CD8-positive, alpha-beta memory T cell (primary cell): ENCODE data around the gene CCDC187. TPM values are rescaled to one million over a fixed set of nuclear protein-coding genes. Genes with fewer than 3 reads are reported as not detected.

ENCODE experiments used
- CTCF ChIA-PET: fragments of 350-600 bp; sonication (Branson Sonifier 250); formaldehyde crosslinking; loops from one replicate; lab custom pipeline; 2021; ENCODE audit warnings: antibody characterized with exemption; lab: Charles Lee
- POLR2A ChIA-PET: fragments of 350-600 bp; sonication (Branson Sonifier 250); formaldehyde crosslinking; loops from one replicate; lab custom pipeline; 2021; ENCODE audit warnings: antibody characterized with exemption; lab: Charles Lee
- DNase-seq, 5 donors: peaks; one replicate each; pipeline versions ENCODE4 v3.0.0 to v3.0.0-alpha.2; 2020 to 2022; ENCODE audit warnings: mixed read lengths in 1 of 5
- H3K27ac ChIP-seq: one replicate; pipeline ENCODE4 v1.7.0; 2013; ENCODE audit warnings: low read depth, mild to moderate bottlenecking, low read length, moderate library complexity
- H3K27me3 ChIP-seq: 2 replicates; pipeline ENCODE4 v1.7.0; 2013; ENCODE audit warnings: low read length, mild to moderate bottlenecking; ENCODE audit not compliant: insufficient read depth, poor library complexity, severe bottlenecking
- H3K36me3 ChIP-seq: 2 replicates; pipeline ENCODE4 v1.7.0; 2013; ENCODE audit warnings: mild to moderate bottlenecking, low read length, moderate library complexity; ENCODE audit not compliant: insufficient read depth
- H3K4me1 ChIP-seq: 2 replicates; pipeline ENCODE4 v1.7.0; 2013; ENCODE audit warnings: mild to moderate bottlenecking, low read length, moderate library complexity; ENCODE audit not compliant: insufficient read depth
- H3K4me3 ChIP-seq: 2 replicates; pipeline ENCODE4 v1.7.0; 2013; ENCODE audit warnings: mild to moderate bottlenecking, low read length
- H3K9me3 ChIP-seq: 2 replicates; pipeline ENCODE4 v1.7.0; 2013; ENCODE audit warnings: mild to moderate bottlenecking, low read length
- H3K27ac Mint-ChIP-seq, 8 donors: one replicate each; pipeline ENCODE4 v1.8.0; 2020 to 2021; ENCODE audit warnings: mixed read lengths in 8 of 8, mild to moderate bottlenecking in 6 of 8, inconsistent platforms in 3 of 8, moderate library complexity in 3 of 8
- H3K27me3 Mint-ChIP-seq, 2 donors: one replicate each; pipeline ENCODE4 v1.8.0; 2020 to 2021; ENCODE audit warnings: mixed read lengths in 2 of 2, mild to moderate bottlenecking in 1 of 2, moderate library complexity in 1 of 2
- H3K36me3 Mint-ChIP-seq, 3 donors: one replicate each; pipeline ENCODE4 v1.8.0; 2020 to 2021; ENCODE audit warnings: mixed read lengths in 3 of 3, inconsistent platforms in 1 of 3, mild to moderate bottlenecking in 1 of 3
- H3K4me1 Mint-ChIP-seq, 3 donors: one replicate each; pipeline ENCODE4 v1.8.0; 2020 to 2021; ENCODE audit warnings: mixed read lengths in 3 of 3, inconsistent platforms in 1 of 3, mild to moderate bottlenecking in 1 of 3
- H3K4me3 Mint-ChIP-seq, 7 donors: one replicate each; pipeline ENCODE4 v1.8.0; 2020 to 2021; ENCODE audit warnings: mixed read lengths in 7 of 7, mild to moderate bottlenecking in 6 of 7, moderate library complexity in 4 of 7, inconsistent platforms in 2 of 7
- H3K9me3 Mint-ChIP-seq, 5 donors: one replicate each; pipeline ENCODE4 v1.8.0; 2020 to 2022; ENCODE audit warnings: mixed read lengths in 5 of 5, mild to moderate bottlenecking in 3 of 5, moderate library complexity in 2 of 5, inconsistent platforms in 1 of 5
- polyA plus RNA-seq: library from polyadenylated mRNA; unstranded; fragments of 300-500 nt; fragmentation: Illumina TruSeq; gene quantifications from one replicate; pipeline ENCODE4 v1.2.3, GENCODE V29; 2021
- total RNA-seq, 2 experiments: library from RNA; stranded (reverse); gene quantifications; one replicate each; pipeline ENCODE4 v1.2.3, GENCODE V29; 2021

Gene CCDC187
- total and polyA plus RNA-seq, 3 experiments from 2014 or later: not detected

DNA sequence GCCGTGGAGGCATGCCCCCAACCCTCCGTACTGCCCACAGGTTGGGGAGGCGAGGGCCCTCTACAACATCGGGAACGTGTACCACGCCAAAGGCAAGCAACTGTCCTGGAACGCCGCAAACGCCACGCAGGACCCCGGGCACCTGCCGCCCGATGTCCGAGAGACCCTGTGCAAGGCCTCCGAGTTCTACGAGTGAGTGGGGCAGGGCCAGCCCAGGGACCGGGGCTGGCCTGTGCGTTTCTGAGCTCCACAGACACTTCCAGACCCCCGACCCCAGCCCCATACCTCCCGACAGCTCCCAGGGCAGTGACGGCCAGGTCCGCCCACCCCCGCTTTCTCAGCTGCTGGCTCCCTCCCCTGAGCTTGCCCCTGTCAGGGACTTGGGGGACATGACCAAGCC is 33.0 kb upstream of the CCDC187 start:
- Histone ChIP-seq H3K36me3 (no peaks in the 10 kb centered on the region), H3K27me3 (no peaks in the 10 kb centered on the region), H3K4me3 (no peak overlapping the region), H3K27ac (no peak overlapping the region), H3K9me3 (no peaks in the 10 kb centered on the region), H3K4me1 (no peaks in the 10 kb centered on the region)
- ChIA-PET CTCF (interaction anchor here (1.5 kb wide), 1 partner anchor 25 kb away, joined by 3 read pairs; no protein-coding TSS in a partner anchor), POLR2A (no interaction called here)
- Mint-ChIP-seq H3K27me3 (no peaks in the 10 kb centered on the region), H3K4me1 (no peaks in the 10 kb centered on the region), H3K4me3 (no peak overlapping the region), H3K27ac (no peak overlapping the region), H3K9me3 (no peaks in the 10 kb centered on the region), H3K36me3 (no peaks in the 10 kb centered on the region)
- no peak for DNase-seq

DNA sequence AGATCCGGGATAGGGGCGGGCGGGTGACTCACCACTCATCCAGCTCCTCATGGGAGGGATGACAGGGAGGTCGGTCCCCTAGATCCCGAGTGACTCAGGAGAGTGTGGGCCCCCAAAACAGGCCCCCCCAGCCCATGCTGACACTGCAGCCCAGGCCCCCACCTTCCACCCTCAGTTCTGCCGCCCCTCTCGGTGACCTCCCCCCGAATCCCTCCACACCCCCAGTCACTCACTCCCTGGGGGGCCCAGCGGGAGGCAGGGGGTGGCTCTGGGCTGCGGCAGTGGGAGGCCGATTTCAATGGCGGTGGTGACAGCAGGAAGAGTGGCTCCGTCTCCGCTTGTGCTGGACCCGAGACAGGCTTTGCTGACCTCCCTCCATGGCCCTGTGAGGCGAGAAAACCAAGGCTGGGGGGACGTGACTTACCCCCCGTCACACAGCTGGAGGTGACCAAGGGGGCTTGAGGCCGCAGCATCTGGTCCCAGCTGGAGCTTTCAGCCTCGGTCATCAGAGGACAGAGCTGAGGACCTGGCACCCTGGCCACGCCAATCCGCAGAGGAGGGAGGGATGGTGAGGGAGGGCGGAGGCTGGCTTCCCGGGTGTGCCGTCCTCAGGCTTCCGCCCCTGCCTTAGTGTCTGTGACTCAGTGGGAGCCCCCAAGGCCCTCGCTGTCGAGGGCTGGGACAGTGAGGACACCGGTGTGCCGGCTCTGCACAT is 32.4 kb upstream of the CCDC187 start:
- no peak overlapping the region for H3K27ac ChIP-seq
- CTCF ChIA-PET: no interaction called here
- no peaks in the 10 kb centered on the region for H3K4me1 ChIP-seq
- no peaks in the 10 kb centered on the region for H3K9me3 ChIP-seq
- DNase-seq: no peak
- H3K4me3 ChIP-seq: no peak overlapping the region
- H3K36me3 ChIP-seq: no peaks in the 10 kb centered on the region
- no peaks in the 10 kb centered on the region for H3K27me3 ChIP-seq
- Mint-ChIP-seq H3K4me3 (no peak overlapping the region), H3K27ac (no peak overlapping the region), H3K27me3 (no peaks in the 10 kb centered on the region), H3K9me3 (no peaks in the 10 kb centered on the region), H3K36me3 (no peaks in the 10 kb centered on the region), H3K4me1 (no peaks in the 10 kb centered on the region)
- POLR2A ChIA-PET: no interaction called here

DNA sequence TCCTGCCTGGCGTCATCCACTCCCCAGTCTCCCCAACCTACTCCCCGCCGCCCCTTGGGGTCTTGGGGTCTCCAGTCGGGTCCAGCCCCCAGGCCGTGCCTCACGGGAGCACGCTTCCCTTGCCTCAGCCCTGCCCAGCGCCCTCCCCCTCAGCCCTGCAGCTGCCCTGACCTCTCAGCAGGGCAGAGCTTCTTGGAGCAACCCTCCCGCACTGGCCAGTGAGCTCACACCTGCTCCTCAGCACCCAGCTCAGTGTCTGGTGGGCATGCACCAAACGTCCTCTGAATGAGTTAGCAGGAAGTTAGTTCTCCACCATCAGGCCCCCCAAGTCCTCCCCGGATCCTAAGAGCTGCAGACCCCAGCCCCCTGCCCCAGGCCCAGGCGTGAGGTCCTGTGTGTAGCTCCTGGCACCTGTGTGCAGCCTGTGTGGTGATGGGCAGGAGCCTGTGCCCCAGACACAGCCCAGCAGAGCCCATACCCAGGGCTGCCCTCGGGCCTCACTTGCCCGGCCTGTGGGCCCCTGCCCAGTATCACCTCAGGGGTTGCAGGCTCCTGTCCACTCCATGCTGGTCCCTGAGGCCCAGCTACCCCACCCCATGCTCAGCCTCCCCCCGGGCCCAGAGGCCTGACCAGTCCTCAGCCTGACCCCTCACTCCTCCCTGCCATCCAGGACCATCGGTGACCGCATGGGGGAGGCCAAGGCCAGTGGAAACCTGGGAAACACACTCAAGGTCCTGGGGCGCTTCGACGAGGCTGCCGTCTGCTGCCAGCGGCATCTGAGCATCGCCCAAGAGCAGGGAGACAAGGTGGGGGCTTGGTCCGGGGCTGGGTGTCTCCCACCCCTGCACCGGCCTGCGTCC is 31.6 kb upstream of the CCDC187 start:
- Histone ChIP-seq H3K9me3 (no peaks in the 10 kb centered on the region), H3K4me1 (no peaks in the 10 kb centered on the region), H3K27ac (no peak overlapping the region), H3K4me3 (no peak overlapping the region), H3K36me3 (no peaks in the 10 kb centered on the region), H3K27me3 (no peaks in the 10 kb centered on the region)
- Mint-ChIP-seq H3K4me3 (no peak overlapping the region), H3K27ac (peak overlapping the region in 1 of 8 donors; percentile 43), H3K36me3 (no peaks in the 10 kb centered on the region), H3K4me1 (no peaks in the 10 kb centered on the region), H3K27me3 (no peaks in the 10 kb centered on the region), H3K9me3 (no peaks in the 10 kb centered on the region)
- POLR2A ChIA-PET: no interaction called here
- no peak for DNase-seq
- CTCF ChIA-PET: no interaction called here

DNA sequence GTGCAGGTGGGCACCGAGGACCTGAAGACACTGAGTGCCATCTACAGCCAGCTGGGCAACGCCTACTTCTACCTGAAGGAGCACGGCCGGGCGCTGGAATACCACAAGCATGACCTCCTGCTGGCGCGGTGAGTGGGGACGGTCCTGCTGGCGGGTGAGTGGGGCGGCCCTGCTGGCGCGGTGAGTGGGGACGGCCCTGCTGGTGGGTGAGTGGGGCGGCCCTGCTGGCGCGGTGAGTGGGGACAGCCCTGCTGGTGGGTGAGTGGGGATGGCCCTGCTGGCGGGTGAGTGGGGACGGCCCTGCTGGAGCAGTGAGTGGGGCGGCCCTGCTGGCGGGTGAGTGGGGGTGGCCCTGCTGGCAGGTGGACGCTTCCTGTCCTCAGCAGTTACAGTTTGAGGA is 30.6 kb upstream of the CCDC187 start:
- H3K9me3 Mint-ChIP-seq: no peaks in the 10 kb centered on the region
- no peaks in the 10 kb centered on the region for H3K36me3 Mint-ChIP-seq
- no peak overlapping the region for H3K27ac Mint-ChIP-seq
- Histone ChIP-seq H3K4me3 (no peak overlapping the region), H3K27me3 (no peaks in the 10 kb centered on the region), H3K36me3 (no peaks in the 10 kb centered on the region), H3K4me1 (no peaks in the 10 kb centered on the region), H3K9me3 (no peaks in the 10 kb centered on the region), H3K27ac (no peak overlapping the region)
- no peaks in the 10 kb centered on the region for H3K4me1 Mint-ChIP-seq
- no peak overlapping the region for H3K4me3 Mint-ChIP-seq
- POLR2A ChIA-PET: no interaction called here
- no peak for DNase-seq
- CTCF ChIA-PET: no interaction called here
- no peaks in the 10 kb centered on the region for H3K27me3 Mint-ChIP-seq

DNA sequence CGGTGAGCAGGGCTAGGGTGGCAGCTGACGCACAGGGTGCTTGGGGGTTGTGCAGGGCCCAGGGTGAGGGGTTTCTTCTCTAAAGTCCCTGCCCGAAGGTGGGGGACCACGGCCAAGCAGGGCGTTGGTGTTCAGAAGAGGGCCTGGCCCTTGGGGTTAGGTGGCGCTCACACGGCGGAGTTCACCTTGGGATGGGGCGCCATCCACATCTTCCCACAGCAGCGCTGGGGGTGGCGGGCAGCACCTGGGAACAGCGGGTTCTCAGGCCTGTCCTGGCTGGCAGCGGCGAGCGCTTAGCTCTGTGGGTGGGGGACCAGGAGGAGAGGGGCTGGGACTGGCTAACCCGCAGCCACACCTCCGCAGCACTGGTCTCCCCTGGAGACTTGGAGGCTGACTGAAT is 29.6 kb upstream of the CCDC187 start:
- Histone ChIP-seq H3K4me1 (peaks cover 3% of the 10 kb centered on the region), H3K9me3 (no peaks in the 10 kb centered on the region), H3K27ac (no peak overlapping the region), H3K36me3 (no peaks in the 10 kb centered on the region), H3K27me3 (no peaks in the 10 kb centered on the region), H3K4me3 (no peak overlapping the region)
- H3K4me1 Mint-ChIP-seq: peaks cover 0 to 4% (median 3%) of the 10 kb centered on the region in 3 donors
- no peak overlapping the region for H3K27ac Mint-ChIP-seq
- no peak for DNase-seq
- H3K4me3 Mint-ChIP-seq: no peak overlapping the region
- ChIA-PET POLR2A (no interaction called here), CTCF (no interaction called here)
- H3K27me3 Mint-ChIP-seq: no peaks in the 10 kb centered on the region
- no peaks in the 10 kb centered on the region for H3K9me3 Mint-ChIP-seq
- no peaks in the 10 kb centered on the region for H3K36me3 Mint-ChIP-seq

DNA sequence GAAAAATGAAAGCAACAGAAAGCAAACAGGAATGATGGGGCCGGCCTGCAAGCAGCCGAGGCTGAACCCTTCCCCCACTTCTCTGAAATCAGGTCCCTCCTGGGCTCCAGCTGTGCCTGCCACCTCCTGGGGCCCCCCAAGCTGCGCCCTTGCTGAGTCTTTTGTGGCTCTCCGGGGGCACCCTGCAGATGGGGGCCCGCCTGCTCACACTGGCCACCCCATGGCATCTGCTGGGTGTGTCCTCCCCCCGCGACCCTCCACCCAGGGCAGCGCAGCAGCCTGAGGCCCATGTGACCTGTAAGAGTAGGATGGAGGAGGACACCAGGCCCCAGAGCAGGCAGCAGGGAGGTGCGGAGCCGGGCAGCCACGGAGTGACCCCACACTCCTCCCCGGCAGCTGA is 29.2 kb upstream of the CCDC187 start:
- CTCF ChIA-PET: interaction anchor here (0.6 kb wide), 1 partner anchor 12 kb away, joined by 3 read pairs; no protein-coding TSS in a partner anchor
- Histone ChIP-seq H3K4me3 (no peak overlapping the region), H3K27me3 (no peaks in the 10 kb centered on the region), H3K9me3 (no peaks in the 10 kb centered on the region), H3K27ac (no peak overlapping the region), H3K4me1 (peaks cover 7% of the 10 kb centered on the region), H3K36me3 (no peaks in the 10 kb centered on the region)
- Mint-ChIP-seq H3K4me3 (no peak overlapping the region), H3K9me3 (no peaks in the 10 kb centered on the region), H3K4me1 (peaks cover 0 to 4% (median 3%) of the 10 kb centered on the region in 3 donors), H3K27ac (no peak overlapping the region), H3K36me3 (no peaks in the 10 kb centered on the region), H3K27me3 (no peaks in the 10 kb centered on the region)
- POLR2A ChIA-PET: no interaction called here
- no peak for DNase-seq

DNA sequence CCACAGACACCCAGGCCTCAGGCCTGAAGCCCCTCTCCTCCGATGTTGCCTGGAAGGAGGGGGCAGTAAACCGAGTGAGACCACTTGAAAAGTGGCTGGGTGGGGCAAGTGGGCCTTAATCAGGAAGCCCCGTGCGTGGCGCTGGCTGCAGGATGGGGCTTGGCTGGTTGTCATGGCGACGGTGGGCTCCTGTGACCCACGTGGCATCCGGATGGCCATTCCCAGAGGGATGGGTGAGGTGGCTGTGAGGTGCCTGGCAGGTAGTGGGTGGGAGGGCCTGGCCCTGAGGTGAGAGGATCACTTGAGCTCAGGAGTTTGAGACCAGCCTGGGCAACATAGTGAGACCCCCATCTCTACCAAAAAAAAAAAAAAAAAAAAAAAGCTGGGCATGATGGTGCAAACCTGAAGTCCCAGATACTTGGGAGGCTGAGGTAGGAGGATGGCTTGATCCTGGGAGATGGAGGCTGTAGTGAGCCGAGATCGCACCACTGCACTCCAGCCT is 28.6 kb upstream of the CCDC187 start:
- Histone ChIP-seq H3K27me3 (no peaks in the 10 kb centered on the region), H3K27ac (no peak overlapping the region), H3K9me3 (no peaks in the 10 kb centered on the region), H3K36me3 (no peaks in the 10 kb centered on the region), H3K4me1 (peaks cover 9% of the 10 kb centered on the region), H3K4me3 (no peak overlapping the region)
- ChIA-PET POLR2A (no interaction called here), CTCF (interaction anchor here (0.6 kb wide), 1 partner anchor 13 kb away, joined by 3 read pairs; no protein-coding TSS in a partner anchor)
- H3K4me1 Mint-ChIP-seq: peaks cover 0 to 4% (median 3%) of the 10 kb centered on the region in 3 donors
- no peaks in the 10 kb centered on the region for H3K27me3 Mint-ChIP-seq
- no peak for DNase-seq
- H3K4me3 Mint-ChIP-seq: no peak overlapping the region
- no peaks in the 10 kb centered on the region for H3K9me3 Mint-ChIP-seq
- no peaks in the 10 kb centered on the region for H3K36me3 Mint-ChIP-seq
- H3K27ac Mint-ChIP-seq: peak overlapping the region in 1 of 8 donors; percentile 35
